ENCODE measurements around the gene GDAP1L1. TPM values are rescaled to one million over a fixed set of nuclear protein-coding genes. Genes with fewer than 3 reads are reported as not detected.

Gene GDAP1L1
- total RNA-seq, 4 donors from 2014 or later: not detected

- in situ Hi-C loops (cut with MboI; ENCODE audit: low pct_ligation_motif_present in 1 of 4, low pct_unique_long_range_greater_than_20kb in 1 of 4, low sequenced_read_pairs in 3 of 4): loop anchor here (25.0 kb wide), 2 partner anchors 261 to 411 kb away; no protein-coding TSS in a partner anchor
These were observed 46.1 kb upstream of the GDAP1L1 start for GRCh38 chr20:44200983-44201382.

DNA sequence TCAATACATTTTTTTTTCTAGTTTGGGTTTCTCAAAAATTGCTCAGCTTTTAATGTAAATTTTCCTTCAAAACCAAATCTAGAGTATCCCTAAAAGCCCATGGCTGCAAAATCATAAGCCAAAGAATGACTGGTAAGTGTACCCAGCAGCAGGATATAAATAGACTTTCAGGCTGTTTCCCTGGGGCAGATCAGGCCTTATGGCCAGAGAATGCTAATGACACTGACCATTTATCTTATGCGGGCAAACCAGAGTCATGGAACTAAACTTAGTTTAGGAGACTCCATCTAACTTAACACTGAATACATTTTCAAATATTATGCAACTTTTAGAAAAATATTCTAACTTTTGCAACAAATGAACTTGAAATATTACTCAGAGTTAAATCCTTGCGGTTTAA lies 43.9 kb upstream of the GDAP1L1 start:
- WGBS, 2 donors (ENCODE audit: low coverage in 1 of 2): 89 to 100% methylated on average over 1 to 2 of the region's 2 CpGs
- no peaks in the 10 kb centered on the region for H3K27me3 ChIP-seq
- peaks cover 4 to 33% (median 18%) of the 10 kb centered on the region in 4 donors for H3K4me1 ChIP-seq
- in situ Hi-C loops (cut with MboI; ENCODE audit: low pct_ligation_motif_present in 1 of 4, low pct_unique_long_range_greater_than_20kb in 1 of 4, low sequenced_read_pairs in 3 of 4) (loop anchor here (25.0 kb wide), 2 partner anchors 259 to 409 kb away; no protein-coding TSS in a partner anchor), intact Hi-C loops (cut with DNase I; ENCODE audit: low total_unique reads) (no loop called here)
- H3K4me3 ChIP-seq: no peak overlapping the region
- peaks cover 0 to 46% (median 19%) of the 10 kb centered on the region in 4 donors for H3K36me3 ChIP-seq
- DNase-seq: no peak
- H3K27ac ChIP-seq: peak overlapping the region; percentile 56 to 75 (median 64)
- H3K9me3 ChIP-seq: no peaks in the 10 kb centered on the region
- TF ChIP-seq EP300 (IDR thresholded peaks at IDR 0.05; ENCODE audit: low read depth) (no peak), CTCF (IDR thresholded peaks at IDR 0.05) (no peak), POLR2AphosphoS5 (IDR thresholded peaks at IDR 0.05) (peak in 1 of 3 donors; percentile 18), POLR2A (IDR thresholded peaks at IDR 0.05) (no peak)

More at GRCh38 chr20:44200983-44201382, 46.1 kb upstream of the GDAP1L1 start:
- H3K4me1 ChIP-seq: peaks cover 2 to 15% (median 9%) of the 10 kb centered on the region in 4 donors
- intact Hi-C loops (cut with DNase I; ENCODE audit: low total_unique reads): no loop called here
- no peak overlapping the region for H3K27ac ChIP-seq
- H3K36me3 ChIP-seq: peaks cover 0 to 58% (median 27%) of the 10 kb centered on the region in 4 donors
- TF ChIP-seq POLR2A (IDR thresholded peaks at IDR 0.05) (no peak), POLR2AphosphoS5 (IDR thresholded peaks at IDR 0.05) (no peak), CTCF (IDR thresholded peaks at IDR 0.05) (no peak), EP300 (IDR thresholded peaks at IDR 0.05; ENCODE audit: low read depth) (no peak)
- WGBS, 2 donors (ENCODE audit: low coverage in 1 of 2): 29 to 91% methylated on average over 1 to 2 of the region's 2 CpGs
- H3K9me3 ChIP-seq: no peaks in the 10 kb centered on the region
- H3K27me3 ChIP-seq: no peaks in the 10 kb centered on the region
- DNase-seq: no peak
- H3K4me3 ChIP-seq: no peak overlapping the region

GRCh38 chr20:44204156-44204831 lies 42.8 kb upstream of the GDAP1L1 start:
- peaks cover 0 to 46% (median 17%) of the 10 kb centered on the region in 4 donors for H3K36me3 ChIP-seq
- no peaks in the 10 kb centered on the region for H3K9me3 ChIP-seq
- in situ Hi-C loops (cut with MboI; ENCODE audit: low pct_ligation_motif_present in 1 of 4, low pct_unique_long_range_greater_than_20kb in 1 of 4, low sequenced_read_pairs in 3 of 4) (loop anchor here (25.0 kb wide), 2 partner anchors 258 to 408 kb away; no protein-coding TSS in a partner anchor), intact Hi-C loops (cut with DNase I; ENCODE audit: low total_unique reads) (no loop called here)
- H3K4me1 ChIP-seq: peaks cover 4 to 45% (median 29%) of the 10 kb centered on the region in 4 donors
- H3K4me3 ChIP-seq: no peak overlapping the region
- DNase-seq: no peak
- TF ChIP-seq POLR2AphosphoS5 (IDR thresholded peaks at IDR 0.05) (peak in 2 of 3 donors; percentile 65 to 69), CTCF (IDR thresholded peaks at IDR 0.05) (no peak)
- H3K27ac ChIP-seq: peak overlapping the region; percentile 58 to 75 (median 66)
- no peaks in the 10 kb centered on the region for H3K27me3 ChIP-seq
- 90 to 92% methylated on average over 4 of the region's 4 CpGs for WGBS, 2 donors (ENCODE audit: low coverage in 1 of 2)

GRCh38 chr20:44204832-44205215 lies 42.3 kb upstream of the GDAP1L1 start:
- Histone ChIP-seq H3K27me3 (no peaks in the 10 kb centered on the region), H3K36me3 (peaks cover 0 to 43% (median 16%) of the 10 kb centered on the region in 4 donors), H3K27ac (peak overlapping the region; percentile 30 to 75 (median 66)), H3K4me1 (peaks cover 4 to 50% (median 32%) of the 10 kb centered on the region in 4 donors), H3K9me3 (no peaks in the 10 kb centered on the region), H3K4me3 (no peak overlapping the region)
- 52 to 90% methylated on average over 2 to 10 of the region's 10 CpGs for WGBS, 2 donors (ENCODE audit: low coverage in 1 of 2)
- TF ChIP-seq POLR2AphosphoS5 (IDR thresholded peaks at IDR 0.05): no peak
- no peak for TF ChIP-seq POLR2A (IDR thresholded peaks at IDR 0.05)
- no peak for TF ChIP-seq CTCF (IDR thresholded peaks at IDR 0.05)
- no peak for TF ChIP-seq EP300 (IDR thresholded peaks at IDR 0.05; ENCODE audit: low read depth)
- DNase-seq: no peak
- in situ Hi-C loops (cut with MboI; ENCODE audit: low pct_ligation_motif_present in 1 of 4, low pct_unique_long_range_greater_than_20kb in 1 of 4, low sequenced_read_pairs in 3 of 4) (loop anchor here (25.0 kb wide), 2 partner anchors 257 to 407 kb away; no protein-coding TSS in a partner anchor), intact Hi-C loops (cut with DNase I; ENCODE audit: low total_unique reads) (no loop called here)

Measured in transverse colon (tissue), 4 donors.